Measurements from ENCODE around the gene MGAT4A.

- TF ChIP-seq SPEN (CRISPR knock-in tag; IDR thresholded peaks at IDR 0.05; ENCODE audit: low read depth) (no peak), JUNB (CRISPR knock-in tag; IDR thresholded peaks at IDR 0.05; ENCODE audit: borderline replicate concordance) (no peak), MAFK (conservative IDR thresholded peaks at IDR 0.05 in 1 of 2, IDR thresholded peaks at IDR 0.05 in 1 of 2; ENCODE audit: low read length in 2 of 2) (no peak), PREB (CRISPR knock-in tag; IDR thresholded peaks at IDR 0.05) (no peak), HOMEZ (CRISPR knock-in tag; IDR thresholded peaks at IDR 0.05; ENCODE audit: low read depth) (no peak), POLR2A (IDR thresholded peaks at IDR 0.05; ENCODE audit: insufficient read depth in 1 of 2, low read depth in 2 of 2, low read length in 2 of 2) (no peak), PRPF4 (IDR thresholded peaks at IDR 0.05; ENCODE audit: low read depth, low read length, poor library complexity, severe bottlenecking) (no peak)
Observed at GRCh38 chr2:98710734-98711133, 20.2 kb downstream of the MGAT4A start.
